Measurements from ENCODE around the gene BCL2L13.
"Not testable (repeated sequence)": the region's sequence is repeated elsewhere in the genome, so short reads cannot be mapped to it uniquely, and the experiment has no call there.

- not testable (repeated sequence) for TF ChIP-seq CTCF (IDR thresholded peaks at IDR 0.05; ENCODE audit: insufficient read depth, low read length); POLR2AphosphoS5 (IDR thresholded peaks at IDR 0.05; ENCODE audit: low read depth)
Measured at GRCh38 chr22:17698276-17698675, 59.7 kb downstream of the BCL2L13 start.
